Inferior parietal cortex (tissue), 1 donor: ENCODE results near the gene GEMIN5.

Experiments used
- DNase-seq: peaks from one replicate; pipeline ENCODE4 v3.0.0-alpha.2; 2016; ENCODE audit errors: extremely low spot score

The GEMIN5 gene

GRCh38 chr5:154849264-154849785 lies 88.7 kb downstream of the GEMIN5 start:
- no peak for DNase-seq

GRCh38 chr5:154844809-154845208 lies 93.2 kb downstream of the GEMIN5 start:
- DNase-seq, result no peak

GRCh38 chr5:154842689-154843530 lies 95.1 kb downstream of the GEMIN5 start:
- no peak for DNase-seq

GRCh38 chr5:154841273-154841661 lies 96.7 kb downstream of the GEMIN5 start:
- no peak for DNase-seq

- DNase-seq, result no peak
These were observed 97.4 kb downstream of the GEMIN5 start for GRCh38 chr5:154840435-154841272.
